Loucy (cell line): Measurements from ENCODE around the gene LRRC4C.

Source experiments
- H2AFZ ChIP-seq: fragments of 200-600 bp; sonication (generic); 2 replicates; pipeline ENCODE4 v1.6.0; 2016; ENCODE audit warnings: antibody characterized with exemption, mild to moderate bottlenecking, low read length, moderate library complexity
- H3F3A ChIP-seq: fragments of 200-600 bp; 2 replicates; pipeline ENCODE4 v1.6.0; 2016; ENCODE audit warnings: antibody characterized with exemption, low read depth, mild to moderate bottlenecking
- H3K27me3 ChIP-seq: fragments of 200-600 bp; sonication (generic); 2 replicates; pipeline ENCODE4 v1.6.1; 2014; ENCODE audit warnings: low read length, mild to moderate bottlenecking; ENCODE audit not compliant: insufficient read depth, poor library complexity, severe bottlenecking
- H3K36me3 ChIP-seq: fragments of 200-600 bp; sonication (generic); 2 replicates; pipeline ENCODE4 v1.6.1; 2016; ENCODE audit warnings: low read length; ENCODE audit not compliant: insufficient read depth
- H3K4me1 ChIP-seq: fragments of 200-600 bp; sonication (generic); 2 replicates; pipeline ENCODE4 v1.5.1; 2014; ENCODE audit warnings: low read length, mild to moderate bottlenecking; ENCODE audit not compliant: insufficient read depth, poor library complexity, severe bottlenecking
- H3K4me2 ChIP-seq: fragments of 200-600 bp; sonication (generic); 2 replicates; pipeline ENCODE4 v1.6.0; 2014; ENCODE audit warnings: antibody characterized with exemption, low read length, low read depth, mild to moderate bottlenecking; ENCODE audit not compliant: poor library complexity, severe bottlenecking
- H3K4me3 ChIP-seq: fragments of 200-600 bp; sonication (generic); 2 replicates; pipeline ENCODE4 v1.5.1; 2014; ENCODE audit warnings: low read length, mild to moderate bottlenecking, mixed read lengths; ENCODE audit not compliant: poor library complexity, severe bottlenecking
- H3K79me2 ChIP-seq: fragments of 200-600 bp; sonication (generic); 2 replicates; pipeline ENCODE4 v1.6.1; 2014; ENCODE audit warnings: low read length; ENCODE audit not compliant: insufficient read depth
- H3K9ac ChIP-seq: fragments of 200-600 bp; sonication (generic); 2 replicates; pipeline ENCODE4 v1.6.0; 2014; ENCODE audit warnings: mild to moderate bottlenecking, low read depth, low read length, moderate library complexity; ENCODE audit not compliant: poor library complexity, severe bottlenecking
- H3K9me2 ChIP-seq: fragments of 200-600 bp; sonication (generic); replicated peaks from 2 replicates; pipeline ENCODE4 v1.6.1; 2016; ENCODE audit warnings: low read depth, low read length, mixed read lengths
- H3K9me3 ChIP-seq: fragments of 200-600 bp; sonication (generic); 2 replicates; pipeline ENCODE4 v1.6.1; 2014; ENCODE audit warnings: mild to moderate bottlenecking, antibody characterized with exemption, low read length, low read depth; ENCODE audit not compliant: insufficient read depth
- H4K20me1 ChIP-seq: fragments of 200-600 bp; sonication (generic); 2 replicates; pipeline ENCODE4 v1.6.0; 2014; ENCODE audit warnings: antibody characterized with exemption, low read length, mild to moderate bottlenecking; ENCODE audit not compliant: insufficient read depth, poor library complexity, severe bottlenecking
- CTCF ChIP-seq: fragments of 200-600 bp; sonication (generic); conservative IDR thresholded peaks from 2 replicates; pipeline ENCODE4 v1.5.1; 2014; ENCODE audit warnings: mild to moderate bottlenecking, antibody characterized with exemption, low read length
- EZH2phosphoT487 ChIP-seq: fragments of 200-600 bp; IDR thresholded peaks from 2 replicates; pipeline ENCODE4 v1.6.1; 2018; ENCODE audit warnings: antibody characterized with exemption, mild to moderate bottlenecking, moderate library complexity, borderline replicate concordance

Gene LRRC4C

GRCh38 chr11:40434926-40435325, 1024.5 kb downstream of the LRRC4C start:
- H3K9me3 ChIP-seq = no peaks in the 10 kb centered on the region
- H2AFZ ChIP-seq = no peak overlapping the region
- TF ChIP-seq EZH2phosphoT487 (no peak), CTCF (no peak)
- H3K9me2 ChIP-seq = no peaks in the 10 kb centered on the region
- no peak overlapping the region for H3K4me3 ChIP-seq
- H3K9ac ChIP-seq = no peak overlapping the region
- no peak overlapping the region for H3K4me2 ChIP-seq
- H3K36me3 ChIP-seq = no peaks in the 10 kb centered on the region
- H3K27me3 ChIP-seq = no peaks in the 10 kb centered on the region
- H3F3A ChIP-seq = no peaks in the 10 kb centered on the region
- H3K79me2 ChIP-seq = no peaks in the 10 kb centered on the region
- H4K20me1 ChIP-seq = no peaks in the 10 kb centered on the region
- no peaks in the 10 kb centered on the region for H3K4me1 ChIP-seq

- no peaks in the 10 kb centered on the region for H3K4me1 ChIP-seq
- H3K4me3 ChIP-seq = no peak overlapping the region
- H3F3A ChIP-seq = no peaks in the 10 kb centered on the region
- H3K4me2 ChIP-seq = no peak overlapping the region
- H2AFZ ChIP-seq = no peak overlapping the region
- no peaks in the 10 kb centered on the region for H3K9me3 ChIP-seq
- H3K27me3 ChIP-seq = no peaks in the 10 kb centered on the region
- no peaks in the 10 kb centered on the region for H3K36me3 ChIP-seq
- no peaks in the 10 kb centered on the region for H4K20me1 ChIP-seq
- no peak overlapping the region for H3K9ac ChIP-seq
- TF ChIP-seq EZH2phosphoT487 (no peak), CTCF (no peak)
- no peaks in the 10 kb centered on the region for H3K79me2 ChIP-seq
- H3K9me2 ChIP-seq = no peaks in the 10 kb centered on the region
Measured at GRCh38 chr11:40432358-40432757, 1027.1 kb downstream of the LRRC4C start.

GRCh38 chr11:40425168-40425567, 1034.3 kb downstream of the LRRC4C start:
- Histone ChIP-seq H3K4me1 (no peaks in the 10 kb centered on the region), H3K9me3 (no peaks in the 10 kb centered on the region), H2AFZ (no peak overlapping the region), H3K4me2 (no peak overlapping the region), H4K20me1 (no peaks in the 10 kb centered on the region), H3K9ac (no peak overlapping the region), H3K27me3 (no peaks in the 10 kb centered on the region), H3K79me2 (no peaks in the 10 kb centered on the region), H3K36me3 (no peaks in the 10 kb centered on the region), H3K9me2 (no peaks in the 10 kb centered on the region), H3F3A (no peaks in the 10 kb centered on the region), H3K4me3 (no peak overlapping the region)
- TF ChIP-seq EZH2phosphoT487 (no peak), CTCF (no peak)
